ENCODE data around the gene TMEM259. TPM values are rescaled to one million over a fixed set of nuclear protein-coding genes. Genes with fewer than 3 reads are reported as not detected.

Gene TMEM259
- total RNA-seq, 1 experiment from 2014 or later = 202 TPM

- TF ChIP-seq MAX (IDR thresholded peaks at IDR 0.05) (no peak), ELF1 (IDR thresholded peaks at IDR 0.05; ENCODE audit: borderline replicate concordance, low read depth) (no peak), SP1 (IDR thresholded peaks at IDR 0.05; ENCODE audit: low read depth) (no peak), ZNF274 (IDR thresholded peaks at IDR 0.05; ENCODE audit: low read depth, low read length) (no peak)
- TF ChIP-seq, protein P1, sequence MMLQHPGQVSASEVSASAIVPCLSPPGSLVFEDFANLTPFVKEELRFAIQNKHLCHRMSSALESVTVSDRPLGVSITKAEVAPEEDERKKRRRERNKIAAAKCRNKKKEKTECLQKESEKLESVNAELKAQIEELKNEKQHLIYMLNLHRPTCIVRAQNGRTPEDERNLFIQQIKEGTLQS (IDR thresholded peaks at IDR 0.05) = no peak
These were observed 1.8 kb downstream of the TMEM259 start (continued) for GRCh38 chr19:1018932-1019615.

DNA sequence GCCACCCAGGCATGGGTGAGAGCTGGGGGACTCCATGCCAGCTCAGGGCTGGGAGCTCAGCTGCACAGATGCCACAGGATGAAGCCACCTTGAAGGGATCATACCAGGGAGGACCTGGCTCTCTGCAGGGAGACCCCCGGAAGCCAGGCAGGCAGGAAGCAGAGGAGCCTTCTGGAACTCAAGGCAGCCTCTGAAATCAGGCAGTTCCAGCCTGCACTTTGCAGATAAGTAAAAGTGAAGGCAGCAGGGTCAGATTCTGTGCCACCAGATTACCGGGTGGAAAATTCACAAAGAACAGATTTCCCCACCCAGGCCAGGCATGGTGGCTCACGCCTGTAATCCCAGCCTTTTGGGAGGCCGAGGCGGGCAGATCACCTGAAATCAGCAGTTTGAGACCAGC, 2.5 kb downstream of the TMEM259 start:
- POLR2A ChIA-PET = no interaction called here
- TF ChIP-seq SP1 (IDR thresholded peaks at IDR 0.05; ENCODE audit: low read depth) (no peak), POLR2A (IDR thresholded peaks at IDR 0.05; ENCODE audit: borderline replicate concordance, extremely low read depth, insufficient read depth, insufficient read length) (no peak), EZH2 (IDR thresholded peaks at IDR 0.05) (no peak), CBX3 (IDR thresholded peaks at IDR 0.05; ENCODE audit: low read depth) (no peak), JUND (IDR thresholded peaks at IDR 0.05) (no peak), EZH2phosphoT487 (IDR thresholded peaks at IDR 0.05; ENCODE audit: borderline replicate concordance) (no peak), SIN3A (IDR thresholded peaks at IDR 0.05; ENCODE audit: low read depth) (no peak), TCF7L2 (IDR thresholded peaks at IDR 0.05; ENCODE audit: borderline replicate concordance, extremely low read depth, insufficient read depth, insufficient read length) (no peak), ZFX (IDR thresholded peaks at IDR 0.05) (no peak), ZBTB33 (IDR thresholded peaks at IDR 0.05; ENCODE audit: extremely low read depth, insufficient replicate concordance, low read length) (no peak), YY1 (IDR thresholded peaks at IDR 0.05; ENCODE audit: extremely low read depth, insufficient replicate concordance, low read depth, low read length) (no peak), MAX (IDR thresholded peaks at IDR 0.05) (no peak), EGR1 (IDR thresholded peaks at IDR 0.05; ENCODE audit: low read depth) (no peak), POLR2AphosphoS5 (IDR thresholded peaks at IDR 0.05; ENCODE audit: low read depth, low read length) (no peak), ZNF274 (IDR thresholded peaks at IDR 0.05; ENCODE audit: low read depth, low read length) (no peak)
- TF ChIP-seq, protein P1 (IDR thresholded peaks at IDR 0.05) = no peak
- TF ChIP-seq, protein P2, sequence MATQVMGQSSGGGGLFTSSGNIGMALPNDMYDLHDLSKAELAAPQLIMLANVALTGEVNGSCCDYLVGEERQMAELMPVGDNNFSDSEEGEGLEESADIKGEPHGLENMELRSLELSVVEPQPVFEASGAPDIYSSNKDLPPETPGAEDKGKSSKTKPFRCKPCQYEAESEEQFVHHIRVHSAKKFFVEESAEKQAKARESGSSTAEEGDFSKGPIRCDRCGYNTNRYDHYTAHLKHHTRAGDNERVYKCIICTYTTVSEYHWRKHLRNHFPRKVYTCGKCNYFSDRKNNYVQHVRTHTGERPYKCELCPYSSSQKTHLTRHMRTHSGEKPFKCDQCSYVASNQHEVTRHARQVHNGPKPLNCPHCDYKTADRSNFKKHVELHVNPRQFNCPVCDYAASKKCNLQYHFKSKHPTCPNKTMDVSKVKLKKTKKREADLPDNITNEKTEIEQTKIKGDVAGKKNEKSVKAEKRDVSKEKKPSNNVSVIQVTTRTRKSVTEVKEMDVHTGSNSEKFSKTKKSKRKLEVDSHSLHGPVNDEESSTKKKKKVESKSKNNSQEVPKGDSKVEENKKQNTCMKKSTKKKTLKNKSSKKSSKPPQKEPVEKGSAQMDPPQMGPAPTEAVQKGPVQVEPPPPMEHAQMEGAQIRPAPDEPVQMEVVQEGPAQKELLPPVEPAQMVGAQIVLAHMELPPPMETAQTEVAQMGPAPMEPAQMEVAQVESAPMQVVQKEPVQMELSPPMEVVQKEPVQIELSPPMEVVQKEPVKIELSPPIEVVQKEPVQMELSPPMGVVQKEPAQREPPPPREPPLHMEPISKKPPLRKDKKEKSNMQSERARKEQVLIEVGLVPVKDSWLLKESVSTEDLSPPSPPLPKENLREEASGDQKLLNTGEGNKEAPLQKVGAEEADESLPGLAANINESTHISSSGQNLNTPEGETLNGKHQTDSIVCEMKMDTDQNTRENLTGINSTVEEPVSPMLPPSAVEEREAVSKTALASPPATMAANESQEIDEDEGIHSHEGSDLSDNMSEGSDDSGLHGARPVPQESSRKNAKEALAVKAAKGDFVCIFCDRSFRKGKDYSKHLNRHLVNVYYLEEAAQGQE (IDR thresholded peaks at IDR 0.05; ENCODE audit: low read depth) = no peak

More for the DNA sequence above, 2.5 kb downstream of the TMEM259 start:
- Histone ChIP-seq H4K20me1 (ENCODE audit: insufficient read depth) (no peaks in the 10 kb centered on the region; the same call in 1 of the 2 replicates), H3K4me2 (ENCODE audit: low read length) (peak overlapping the region; percentile 55), H3K9me3 (ENCODE audit: control insufficient read depth in 1 of 2, insufficient read depth in 1 of 2, low read depth in 1 of 2, low read length in 2 of 2) (no peaks in the 10 kb centered on the region), H2AFZ (ENCODE audit: low read depth, low read length, poor library complexity, severe bottlenecking) (no peak overlapping the region), H3K4me3 (replicated peaks in 1 of 2; ENCODE audit: low read depth in 1 of 2, low read length in 2 of 2) (no peak overlapping the region), H3K79me2 (ENCODE audit: insufficient read depth, low read length) (peaks cover 76% of the 10 kb centered on the region), H3K9ac (ENCODE audit: low read length) (peak overlapping the region; percentile 99), H3K4me1 (ENCODE audit: control insufficient read depth in 1 of 2, insufficient read depth in 2 of 2, low read length in 2 of 2) (peaks cover 37 to 54% of the 10 kb centered on the region in 2 experiments), H3K27ac (ENCODE audit: low read depth, low read length) (peak overlapping the region; percentile 86), H3K36me3 (ENCODE audit: control insufficient read depth in 1 of 2, insufficient read depth in 2 of 2, low read length in 2 of 2) (peaks cover 0 to 16% of the 10 kb centered on the region in 2 experiments; a peak in 2 of 4 replicates), H3K9me2 (ENCODE audit: insufficient read depth) (no peaks in the 10 kb centered on the region), H3K27me3 (ENCODE audit: insufficient read depth, low read length) (no peaks in the 10 kb centered on the region)
- ATAC-seq (no peak), DNase-seq (ENCODE audit: low read depth, low spot score) (no peak)
- intact Hi-C loops (cut with micrococcal nuclease) = no loop called here
- RAD21 ChIA-PET (ENCODE audit: low non-redundant PET in 1 of 2, low total read pairs in 2 of 2, uncharacterized antibody in 2 of 2, unreplicated experiment in 2 of 2) = no interaction called here
- CTCF ChIA-PET = no interaction called here
- no TSS peak for BruUV-seq (replicated peaks)

Measured in HCT116 (cell line).